ENCODE data around the gene ACOT11.
"Not testable (repeated sequence)": the region's sequence is repeated elsewhere in the genome, so short reads cannot be mapped to it uniquely, and the experiment has no call there.

The ACOT11 gene

DNA sequence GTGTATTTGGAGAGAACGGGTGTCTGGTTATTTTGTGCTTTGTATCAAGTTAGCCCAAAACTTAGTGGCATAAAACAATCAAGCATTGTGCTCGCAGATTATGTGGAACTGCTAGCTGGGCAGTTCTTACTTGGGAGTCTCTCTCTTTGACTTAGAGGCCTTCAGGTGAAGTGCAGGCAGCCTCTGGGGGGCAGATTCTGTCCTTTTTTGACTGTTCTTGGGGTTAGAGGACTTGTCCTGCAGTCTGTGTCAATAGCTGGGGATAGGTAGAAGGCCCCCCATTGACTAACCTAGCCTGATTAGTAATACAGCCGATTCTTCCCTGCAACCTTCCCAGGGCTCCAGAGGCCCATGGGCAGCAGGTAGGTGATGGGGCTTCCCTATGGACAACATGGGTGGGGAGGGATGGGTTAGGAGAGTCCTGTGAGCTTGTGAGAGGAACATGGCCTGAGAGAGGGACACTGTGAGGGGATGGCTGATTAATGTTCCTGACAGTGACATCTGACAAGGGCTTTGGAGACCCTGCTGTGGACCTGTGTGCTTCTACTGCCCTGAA is 37.2 kb upstream of the ACOT11 start:
- no peak overlapping the region for H3K4me3 ChIP-seq (ENCODE audit: low read depth in 1 of 2, low read length in 2 of 2)
- H3K4me1 ChIP-seq (ENCODE audit: control insufficient read depth in 1 of 2, insufficient read depth in 2 of 2, low read length in 2 of 2), result no peaks in the 10 kb centered on the region
- no peak overlapping the region for H3K27ac ChIP-seq (ENCODE audit: low read depth, low read length)
- H3K9me3 ChIP-seq (ENCODE audit: control insufficient read depth in 1 of 2, low read length in 2 of 2), result no peaks in the 10 kb centered on the region
- H3K9ac ChIP-seq (ENCODE audit: low read depth in 1 of 2, low read length in 2 of 2), result no peak overlapping the region
- H3K36me3 ChIP-seq (ENCODE audit: control insufficient read depth in 1 of 2, insufficient read depth in 2 of 2, low read length in 2 of 2), result no peaks in the 10 kb centered on the region
- no peaks in the 10 kb centered on the region for H3K27me3 ChIP-seq (ENCODE audit: control insufficient read depth in 1 of 2, insufficient read depth in 2 of 2, low read length in 2 of 2)

GRCh38 chr1:54513921-54514580 is 34.0 kb upstream of the ACOT11 start:
- H3K4me1 ChIP-seq (ENCODE audit: control insufficient read depth in 1 of 2, insufficient read depth in 2 of 2, low read length in 2 of 2); H3K9me3 ChIP-seq (ENCODE audit: control insufficient read depth in 1 of 2, low read length in 2 of 2); H3K27ac ChIP-seq (ENCODE audit: low read depth, low read length); H3K27me3 ChIP-seq (ENCODE audit: control insufficient read depth in 1 of 2, insufficient read depth in 2 of 2, low read length in 2 of 2); H3K9ac ChIP-seq (ENCODE audit: low read depth in 1 of 2, low read length in 2 of 2); H3K36me3 ChIP-seq (ENCODE audit: control insufficient read depth in 1 of 2, insufficient read depth in 2 of 2, low read length in 2 of 2); H3K4me3 ChIP-seq (ENCODE audit: low read depth in 1 of 2, low read length in 2 of 2): not testable (repeated sequence)

DNA sequence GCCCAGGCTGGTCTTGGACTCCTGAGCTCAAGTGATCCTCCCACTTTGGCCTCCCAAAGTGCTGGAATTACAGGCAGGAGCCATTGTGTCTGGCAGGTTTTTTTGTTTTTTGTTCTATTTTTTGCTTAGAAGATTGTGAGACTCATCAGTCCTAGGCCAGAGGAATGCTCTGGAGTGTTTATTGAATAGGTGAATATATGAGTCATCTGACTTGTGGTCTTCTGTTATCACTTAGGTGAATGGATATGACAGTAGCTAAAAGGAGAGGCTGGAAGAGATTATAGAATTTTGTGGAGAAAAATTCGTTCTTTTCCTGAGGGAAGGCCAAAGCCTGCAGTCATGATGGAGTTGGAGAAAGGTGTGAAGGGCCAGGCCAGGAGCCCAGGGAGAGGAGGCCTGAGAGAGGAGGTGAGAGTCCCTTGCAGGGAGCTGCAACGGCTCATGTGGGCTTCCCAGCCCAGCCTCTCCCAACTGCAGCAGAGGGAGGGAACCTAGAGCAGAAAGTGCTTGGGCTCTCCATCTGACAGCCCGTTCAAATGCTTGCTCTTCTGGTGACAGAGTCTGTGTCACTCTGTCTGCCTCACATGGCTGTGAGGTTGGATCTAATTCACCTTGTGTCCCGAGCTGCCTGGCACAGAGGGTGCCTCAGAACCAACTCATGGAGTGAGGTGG is 31.6 kb upstream of the ACOT11 start:
- Histone ChIP-seq H3K27ac (ENCODE audit: low read depth, low read length) (no peak overlapping the region), H3K9me3 (ENCODE audit: control insufficient read depth in 1 of 2, low read length in 2 of 2) (no peaks in the 10 kb centered on the region)

DNA sequence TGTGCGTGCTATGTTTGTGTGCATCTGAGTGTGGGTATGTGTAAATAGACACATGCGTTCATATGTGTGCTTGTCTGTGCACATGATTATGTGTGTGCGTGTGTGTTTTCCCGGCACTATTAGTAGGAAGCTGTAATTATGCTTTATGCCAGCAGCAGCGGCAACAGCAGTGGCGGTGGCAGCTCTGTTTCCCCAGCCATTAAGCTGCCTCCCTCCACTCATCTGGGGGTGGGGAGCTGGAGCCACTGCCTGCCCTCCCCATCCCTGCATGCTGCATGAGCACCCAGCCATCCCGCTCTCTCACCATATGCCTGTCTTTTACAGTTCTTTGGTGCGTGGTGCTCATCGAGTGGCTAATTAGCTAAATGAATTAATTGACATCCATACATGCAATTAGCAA is 30.5 kb upstream of the ACOT11 start:
- Histone ChIP-seq H3K9ac (ENCODE audit: low read depth in 1 of 2, low read length in 2 of 2) (no peak overlapping the region), H3K4me1 (ENCODE audit: control insufficient read depth in 1 of 2, insufficient read depth in 2 of 2, low read length in 2 of 2) (no peaks in the 10 kb centered on the region), H3K27ac (ENCODE audit: low read depth, low read length) (no peak overlapping the region), H3K36me3 (ENCODE audit: control insufficient read depth in 1 of 2, insufficient read depth in 2 of 2, low read length in 2 of 2) (no peaks in the 10 kb centered on the region), H3K27me3 (ENCODE audit: control insufficient read depth in 1 of 2, insufficient read depth in 2 of 2, low read length in 2 of 2) (no peaks in the 10 kb centered on the region), H3K4me3 (ENCODE audit: low read depth in 1 of 2, low read length in 2 of 2) (no peak overlapping the region), H3K9me3 (ENCODE audit: control insufficient read depth in 1 of 2, low read length in 2 of 2) (no peaks in the 10 kb centered on the region)

More for the DNA sequence above, 31.6 kb upstream of the ACOT11 start:
- H3K36me3 ChIP-seq (ENCODE audit: control insufficient read depth in 1 of 2, insufficient read depth in 2 of 2, low read length in 2 of 2), result no peaks in the 10 kb centered on the region
- H3K4me1 ChIP-seq (ENCODE audit: control insufficient read depth in 1 of 2, insufficient read depth in 2 of 2, low read length in 2 of 2), result no peaks in the 10 kb centered on the region
- H3K27me3 ChIP-seq (ENCODE audit: control insufficient read depth in 1 of 2, insufficient read depth in 2 of 2, low read length in 2 of 2), result no peaks in the 10 kb centered on the region
- H3K4me3 ChIP-seq (ENCODE audit: low read depth in 1 of 2, low read length in 2 of 2), result no peak overlapping the region
- H3K9ac ChIP-seq (ENCODE audit: low read depth in 1 of 2, low read length in 2 of 2), result no peak overlapping the region

DNA sequence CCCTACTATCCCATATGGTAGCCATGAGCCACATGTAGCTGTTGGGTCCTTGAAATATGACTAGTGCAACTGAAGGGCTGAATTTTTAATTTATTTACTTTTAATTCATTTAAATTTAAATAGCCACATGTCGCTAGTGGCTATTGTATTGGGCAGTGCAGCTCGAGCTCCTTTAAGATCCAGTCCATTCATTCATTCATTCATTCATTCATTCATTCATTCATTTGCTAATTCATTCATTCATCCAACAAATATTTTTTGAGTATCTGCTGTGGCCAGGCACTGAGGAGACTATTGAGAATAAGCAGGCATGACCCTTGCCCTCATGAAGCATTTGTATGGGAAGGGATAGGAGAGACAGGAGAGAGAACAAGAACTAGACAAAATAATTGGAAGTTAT is 29.5 kb upstream of the ACOT11 start:
- no peak overlapping the region for H3K4me3 ChIP-seq (ENCODE audit: low read depth in 1 of 2, low read length in 2 of 2)
- H3K9ac ChIP-seq (ENCODE audit: low read depth in 1 of 2, low read length in 2 of 2), result no peak overlapping the region
- no peaks in the 10 kb centered on the region for H3K27me3 ChIP-seq (ENCODE audit: control insufficient read depth in 1 of 2, insufficient read depth in 2 of 2, low read length in 2 of 2)
- H3K4me1 ChIP-seq (ENCODE audit: control insufficient read depth in 1 of 2, insufficient read depth in 2 of 2, low read length in 2 of 2), result no peaks in the 10 kb centered on the region
- H3K36me3 ChIP-seq (ENCODE audit: control insufficient read depth in 1 of 2, insufficient read depth in 2 of 2, low read length in 2 of 2), result no peaks in the 10 kb centered on the region
- H3K27ac ChIP-seq (ENCODE audit: low read depth, low read length), result no peak overlapping the region
- H3K9me3 ChIP-seq (ENCODE audit: control insufficient read depth in 1 of 2, low read length in 2 of 2), result no peaks in the 10 kb centered on the region

- H3K9me3 ChIP-seq (ENCODE audit: control insufficient read depth in 1 of 2, low read length in 2 of 2), result no peaks in the 10 kb centered on the region
- H3K4me1 ChIP-seq (ENCODE audit: control insufficient read depth in 1 of 2, insufficient read depth in 2 of 2, low read length in 2 of 2), result no peaks in the 10 kb centered on the region
- H3K4me3 ChIP-seq (ENCODE audit: low read depth in 1 of 2, low read length in 2 of 2), result no peak overlapping the region
- no peak overlapping the region for H3K9ac ChIP-seq (ENCODE audit: low read depth in 1 of 2, low read length in 2 of 2)
- H3K36me3 ChIP-seq (ENCODE audit: control insufficient read depth in 1 of 2, insufficient read depth in 2 of 2, low read length in 2 of 2), result no peaks in the 10 kb centered on the region
- H3K27ac ChIP-seq (ENCODE audit: low read depth, low read length), result no peak overlapping the region
- no peaks in the 10 kb centered on the region for H3K27me3 ChIP-seq (ENCODE audit: control insufficient read depth in 1 of 2, insufficient read depth in 2 of 2, low read length in 2 of 2)
Observed at GRCh38 chr1:54519709-54520108, 28.3 kb upstream of the ACOT11 start.

DNA sequence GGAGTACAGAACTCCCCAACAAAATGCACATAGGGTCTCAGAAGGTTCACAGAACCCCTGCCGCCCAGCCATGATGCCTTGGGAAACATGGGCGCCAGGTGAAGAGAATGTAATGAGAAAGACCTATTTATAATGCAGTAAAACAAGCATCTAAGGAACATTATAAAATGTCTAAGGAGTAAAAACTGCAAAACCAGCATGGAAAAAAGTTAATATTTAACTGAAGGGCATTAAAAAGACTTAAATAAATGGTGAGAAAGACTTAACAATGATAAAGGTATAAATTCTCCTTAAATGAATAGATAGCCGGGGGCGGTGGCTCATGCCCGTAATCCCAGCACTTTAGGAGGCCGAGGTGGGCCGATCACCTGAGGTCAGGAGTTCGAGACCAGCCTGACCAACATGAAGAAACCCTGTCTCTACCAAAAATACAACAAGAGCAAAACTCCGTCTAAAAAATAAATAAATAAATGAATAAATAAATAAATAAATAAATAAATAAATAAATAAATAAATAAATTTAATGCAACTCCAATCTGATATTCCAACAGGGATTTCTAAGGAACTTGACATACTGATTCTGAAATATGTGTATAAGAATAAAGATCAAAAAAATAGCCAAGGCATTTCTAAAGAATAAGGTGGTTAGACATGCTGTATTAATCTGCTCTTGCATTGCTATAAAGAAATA is 27.3 kb upstream of the ACOT11 start:
- Histone ChIP-seq H3K9ac (ENCODE audit: low read depth in 1 of 2, low read length in 2 of 2) (no peak overlapping the region), H3K4me3 (ENCODE audit: low read depth in 1 of 2, low read length in 2 of 2) (no peak overlapping the region), H3K27me3 (ENCODE audit: control insufficient read depth in 1 of 2, insufficient read depth in 2 of 2, low read length in 2 of 2) (no peaks in the 10 kb centered on the region), H3K36me3 (ENCODE audit: control insufficient read depth in 1 of 2, insufficient read depth in 2 of 2, low read length in 2 of 2) (no peaks in the 10 kb centered on the region), H3K4me1 (ENCODE audit: control insufficient read depth in 1 of 2, insufficient read depth in 2 of 2, low read length in 2 of 2) (no peaks in the 10 kb centered on the region), H3K27ac (ENCODE audit: low read depth, low read length) (no peak overlapping the region), H3K9me3 (ENCODE audit: control insufficient read depth in 1 of 2, low read length in 2 of 2) (no peaks in the 10 kb centered on the region)

DNA sequence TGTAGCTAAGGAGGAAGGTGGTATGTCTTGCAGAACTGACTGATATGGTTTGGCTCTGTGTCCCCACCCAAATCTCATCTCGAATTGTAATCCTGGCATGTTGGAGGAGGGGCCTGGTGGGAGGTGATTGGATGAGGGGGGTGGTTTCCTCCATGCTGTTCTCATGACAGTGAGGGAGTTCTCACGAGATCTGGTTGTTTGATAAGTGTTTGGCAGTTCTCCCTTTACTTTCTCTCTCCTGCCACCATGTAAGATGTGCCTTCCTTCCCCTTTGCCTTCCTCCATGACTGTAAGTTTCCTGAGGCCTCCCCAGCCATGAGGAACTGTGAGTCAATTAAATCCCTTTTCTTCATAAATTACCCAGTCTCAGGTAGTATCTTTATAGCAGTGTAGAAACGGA is 21.5 kb upstream of the ACOT11 start:
- not testable (repeated sequence) for H3K36me3 ChIP-seq (ENCODE audit: control insufficient read depth in 1 of 2, insufficient read depth in 2 of 2, low read length in 2 of 2); H3K9ac ChIP-seq (ENCODE audit: low read depth in 1 of 2, low read length in 2 of 2); H3K27ac ChIP-seq (ENCODE audit: low read depth, low read length); H3K9me3 ChIP-seq (ENCODE audit: control insufficient read depth in 1 of 2, low read length in 2 of 2); H3K4me3 ChIP-seq (ENCODE audit: low read depth in 1 of 2, low read length in 2 of 2); H3K4me1 ChIP-seq (ENCODE audit: control insufficient read depth in 1 of 2, insufficient read depth in 2 of 2, low read length in 2 of 2); H3K27me3 ChIP-seq (ENCODE audit: control insufficient read depth in 1 of 2, insufficient read depth in 2 of 2, low read length in 2 of 2)

GRCh38 chr1:54528613-54529012 is 19.4 kb upstream of the ACOT11 start:
- Histone ChIP-seq H3K4me3 (ENCODE audit: low read depth in 1 of 2, low read length in 2 of 2) (no peak overlapping the region), H3K9ac (ENCODE audit: low read depth in 1 of 2, low read length in 2 of 2) (no peak overlapping the region), H3K4me1 (ENCODE audit: control insufficient read depth in 1 of 2, insufficient read depth in 2 of 2, low read length in 2 of 2) (no peaks in the 10 kb centered on the region), H3K9me3 (ENCODE audit: control insufficient read depth in 1 of 2, low read length in 2 of 2) (no peaks in the 10 kb centered on the region), H3K27me3 (ENCODE audit: control insufficient read depth in 1 of 2, insufficient read depth in 2 of 2, low read length in 2 of 2) (no peaks in the 10 kb centered on the region), H3K36me3 (ENCODE audit: control insufficient read depth in 1 of 2, insufficient read depth in 2 of 2, low read length in 2 of 2) (no peaks in the 10 kb centered on the region), H3K27ac (ENCODE audit: low read depth, low read length) (no peak overlapping the region)

DNA sequence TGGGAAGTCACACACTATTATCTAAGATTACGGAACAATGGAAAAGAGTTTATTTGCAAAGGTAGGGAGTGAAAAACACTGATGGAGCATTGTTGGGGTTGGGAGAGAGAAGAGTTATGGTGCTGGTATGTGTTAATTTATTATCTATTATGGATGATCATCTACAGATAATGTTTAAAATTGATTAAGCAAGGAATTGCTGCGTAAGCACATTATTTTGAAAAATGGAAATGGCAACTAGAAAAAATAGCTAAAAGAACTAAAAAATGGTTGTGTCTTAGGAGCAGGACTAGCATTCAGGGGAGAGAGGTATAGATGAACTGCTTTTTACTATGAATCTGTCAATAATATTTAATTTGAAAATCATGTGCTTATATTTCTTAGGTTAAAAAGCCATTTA is 16.0 kb upstream of the ACOT11 start:
- Histone ChIP-seq H3K27ac (ENCODE audit: low read depth, low read length) (no peak overlapping the region), H3K27me3 (ENCODE audit: control insufficient read depth in 1 of 2, insufficient read depth in 2 of 2, low read length in 2 of 2) (no peaks in the 10 kb centered on the region), H3K4me1 (ENCODE audit: control insufficient read depth in 1 of 2, insufficient read depth in 2 of 2, low read length in 2 of 2) (no peaks in the 10 kb centered on the region), H3K36me3 (ENCODE audit: control insufficient read depth in 1 of 2, insufficient read depth in 2 of 2, low read length in 2 of 2) (no peaks in the 10 kb centered on the region), H3K9ac (ENCODE audit: low read depth in 1 of 2, low read length in 2 of 2) (no peak overlapping the region), H3K4me3 (ENCODE audit: low read depth in 1 of 2, low read length in 2 of 2) (no peak overlapping the region), H3K9me3 (ENCODE audit: control insufficient read depth in 1 of 2, low read length in 2 of 2) (no peaks in the 10 kb centered on the region)

Measured in duodenal mucosa (tissue), 2 donors.